ENCODE results near the gene DNAH1.

DNA sequence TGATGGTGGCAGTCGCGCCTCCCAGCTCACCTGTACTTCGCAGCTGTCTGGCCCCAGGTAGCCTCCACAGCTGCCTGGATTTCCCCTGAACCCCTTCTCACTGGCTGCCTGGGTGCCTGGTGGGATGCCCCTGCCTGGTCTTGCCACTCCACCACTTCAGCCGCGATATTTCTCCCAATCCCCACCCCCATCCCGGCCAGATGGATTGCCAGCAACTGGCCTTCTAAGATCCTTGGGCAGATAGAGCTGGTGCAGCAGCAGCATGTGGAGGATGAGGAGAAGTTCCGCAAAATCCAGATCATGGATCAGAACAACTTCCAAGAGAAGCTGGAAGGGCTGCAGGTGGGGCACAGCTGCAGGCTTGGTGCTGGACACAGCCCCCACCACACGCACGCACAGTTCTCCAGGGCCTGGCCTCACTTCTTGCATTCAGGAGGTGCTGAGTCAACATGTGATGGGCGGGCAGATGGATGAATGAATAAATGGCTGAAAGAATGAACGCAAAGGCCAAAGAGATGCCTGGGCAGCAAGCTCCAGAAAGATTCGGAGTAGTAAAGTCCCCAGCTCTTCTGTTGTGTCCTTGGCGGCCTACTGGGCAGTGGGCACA is 35.7 kb downstream of the DNAH1 start:
- no peak for TF ChIP-seq POLR2A (IDR thresholded peaks at IDR 0.05)
- TF ChIP-seq, protein P1, sequence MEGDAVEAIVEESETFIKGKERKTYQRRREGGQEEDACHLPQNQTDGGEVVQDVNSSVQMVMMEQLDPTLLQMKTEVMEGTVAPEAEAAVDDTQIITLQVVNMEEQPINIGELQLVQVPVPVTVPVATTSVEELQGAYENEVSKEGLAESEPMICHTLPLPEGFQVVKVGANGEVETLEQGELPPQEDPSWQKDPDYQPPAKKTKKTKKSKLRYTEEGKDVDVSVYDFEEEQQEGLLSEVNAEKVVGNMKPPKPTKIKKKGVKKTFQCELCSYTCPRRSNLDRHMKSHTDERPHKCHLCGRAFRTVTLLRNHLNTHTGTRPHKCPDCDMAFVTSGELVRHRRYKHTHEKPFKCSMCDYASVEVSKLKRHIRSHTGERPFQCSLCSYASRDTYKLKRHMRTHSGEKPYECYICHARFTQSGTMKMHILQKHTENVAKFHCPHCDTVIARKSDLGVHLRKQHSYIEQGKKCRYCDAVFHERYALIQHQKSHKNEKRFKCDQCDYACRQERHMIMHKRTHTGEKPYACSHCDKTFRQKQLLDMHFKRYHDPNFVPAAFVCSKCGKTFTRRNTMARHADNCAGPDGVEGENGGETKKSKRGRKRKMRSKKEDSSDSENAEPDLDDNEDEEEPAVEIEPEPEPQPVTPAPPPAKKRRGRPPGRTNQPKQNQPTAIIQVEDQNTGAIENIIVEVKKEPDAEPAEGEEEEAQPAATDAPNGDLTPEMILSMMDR (IDR thresholded peaks at IDR 0.05): no peak

Measured in testis (tissue), 2 donors.